HCT116 (cell line): Measurements from ENCODE around the gene ANO2. TPM values are rescaled to one million over a fixed set of nuclear protein-coding genes. Genes with fewer than 3 reads are reported as not detected.

Source experiments
- ATAC-seq: fragments of 200-7000 bp; cut with Tn5 transposase; 2 replicates; pipeline ENCODE4 v1.9.1; 2020; ENCODE audit warnings: mild to moderate bottlenecking, moderate library complexity
- BruUV-seq: library from RNA; stranded (reverse); fragments of 400-500 nt; replicated peaks from 2 replicates; lab custom pipeline; 2021; lab: Mats Ljungman, UMichigan
- CTCF ChIA-PET: fragments of 300-600 bp; sonication (Branson Sonifier 250); formaldehyde crosslinking; loops from one replicate; lab custom pipeline; 2021; ENCODE audit warnings: antibody characterized with exemption; lab: Charles Lee
- POLR2A ChIA-PET: fragments of 300-600, 350-600 bp; sonication (Branson Sonifier 250); formaldehyde crosslinking; loops from one replicate; lab custom pipeline; 2021; ENCODE audit warnings: antibody characterized with exemption; lab: Charles Lee
- RAD21 ChIA-PET, 2 experiments: fragments of 300-600 bp; sonication (Branson Sonifier 250); formaldehyde crosslinking; loops; one replicate each; lab custom pipeline; 2023; ENCODE audit warnings: low total read pairs in 2 of 2; ENCODE audit not compliant: uncharacterized antibody in 2 of 2, unreplicated experiment in 2 of 2, low non-redundant PET in 1 of 2; lab: Charles Lee
- DNase-seq: peaks from one replicate; pipeline ENCODE4 v3.0.0-alpha.2; 2010; ENCODE audit warnings: low read depth, low spot score
- H2AFZ ChIP-seq: fragments of 200-600 bp; shearing (Covaris generic), sonication (generic); 2 replicates; pipeline ENCODE4 v1.6.1; 2017; ENCODE audit warnings: low read depth, mixed run types, mixed read lengths, antibody characterized with exemption, low read length; ENCODE audit not compliant: poor library complexity, severe bottlenecking
- H3K27ac ChIP-seq: 2 replicates; pipeline ENCODE4 v1.5.1; 2012; ENCODE audit warnings: low read depth, low read length
- H3K27me3 ChIP-seq: fragments of 200-600 bp; sonication (generic); 2 replicates; pipeline ENCODE4 v1.6.1; 2016; ENCODE audit warnings: mixed run types, low read length, mixed read lengths; ENCODE audit not compliant: insufficient read depth
- H3K36me3 ChIP-seq, 2 experiments: fragments of 200-500 bp in 1 of 2; fragments of 200-600 bp in 1 of 2; sonication (Bioruptor generic) in 1 of 2; sonication (generic) in 1 of 2; 2 replicates each; pipeline versions ENCODE4 v1.5.1 to v1.6.1; 2014 to 2016; ENCODE audit warnings: low read length in 2 of 2, inconsistent platforms in 1 of 2, mixed read lengths in 1 of 2, mixed run types in 1 of 2; ENCODE audit not compliant: insufficient read depth in 2 of 2, control insufficient read depth in 1 of 2
- H3K4me1 ChIP-seq, 2 experiments: fragments of 200-600 bp in 1 of 2; sonication (generic) in 1 of 2; 2 replicates each; pipeline versions ENCODE4 v1.5.1 to v1.6.1; 2012 to 2017; ENCODE audit warnings: low read length in 2 of 2, inconsistent platforms in 1 of 2, mild to moderate bottlenecking in 1 of 2, mixed read lengths in 1 of 2, mixed run types in 1 of 2, moderate library complexity in 1 of 2; ENCODE audit not compliant: insufficient read depth in 2 of 2, control insufficient read depth in 1 of 2
- H3K4me2 ChIP-seq: fragments of 200-600 bp; sonication (generic); 2 replicates; pipeline ENCODE4 v1.6.1; 2017; ENCODE audit warnings: mixed run types, low read length, mixed read lengths
- H3K4me3 ChIP-seq, 2 experiments: fragments of 200-600 bp in 1 of 2; sonication (generic) in 1 of 2; replicated peaks in 1 of 2; 2 replicates each; pipeline ENCODE4 v1.5.1; 2011 to 2016; ENCODE audit warnings: low read length in 2 of 2, control low read depth in 1 of 2, low read depth in 1 of 2, mild to moderate bottlenecking in 1 of 2, mixed read lengths in 1 of 2, mixed run types in 1 of 2
- H3K79me2 ChIP-seq: fragments of 200-600 bp; sonication (generic); 2 replicates; pipeline ENCODE4 v1.6.1; 2017; ENCODE audit warnings: mild to moderate bottlenecking, mixed run types, low read length, moderate library complexity, mixed read lengths; ENCODE audit not compliant: insufficient read depth
- H3K9ac ChIP-seq: fragments of 200-600 bp; sonication (generic); 2 replicates; pipeline ENCODE4 v1.6.1; 2016; ENCODE audit warnings: low read length, mixed read lengths
- H3K9me2 ChIP-seq: fragments of 200-600 bp; sonication (generic), shearing (Covaris generic); 2 replicates; pipeline ENCODE4 v1.6.1; 2017; ENCODE audit warnings: mixed run types, mild to moderate bottlenecking, moderate library complexity; ENCODE audit not compliant: insufficient read depth
- H3K9me3 ChIP-seq, 2 experiments: fragments of 200-500 bp in 1 of 2; fragments of 200-600 bp in 1 of 2; sonication (Bioruptor generic) in 1 of 2; sonication (generic) in 1 of 2; 2 replicates each; pipeline ENCODE4 v1.6.1; 2014 to 2017; ENCODE audit warnings: low read length in 2 of 2, mixed read lengths in 2 of 2, inconsistent platforms in 1 of 2, low read depth in 1 of 2, mild to moderate bottlenecking in 1 of 2, mixed run types in 1 of 2, moderate library complexity in 1 of 2; ENCODE audit not compliant: control insufficient read depth in 1 of 2, insufficient read depth in 1 of 2
- H4K20me1 ChIP-seq: fragments of 200-600 bp; sonication (generic), shearing (Covaris generic); 2 replicates; pipeline ENCODE4 v1.6.1; 2017; ENCODE audit warnings: mixed run types, mild to moderate bottlenecking, moderate library complexity; ENCODE audit not compliant: insufficient read depth
- ATF3 ChIP-seq: IDR thresholded peaks from 2 replicates; pipeline ENCODE4 v1.6.1; 2012
- CBX3 ChIP-seq: IDR thresholded peaks from 2 replicates; pipeline ENCODE4 v1.6.1; 2012; ENCODE audit warnings: low read depth
- EGR1 ChIP-seq: IDR thresholded peaks from 2 replicates; pipeline ENCODE4 v1.6.1; 2012; ENCODE audit warnings: low read depth
- FOSL1 ChIP-seq: IDR thresholded peaks from 2 replicates; pipeline ENCODE4 v1.6.1; 2012; ENCODE audit warnings: low read depth
- POLR2AphosphoS5 ChIP-seq: IDR thresholded peaks from 2 replicates; pipeline ENCODE4 v1.6.1; 2011; ENCODE audit warnings: mild to moderate bottlenecking, low read depth, low read length, moderate library complexity
- SP1 ChIP-seq: IDR thresholded peaks from 2 replicates; pipeline ENCODE4 v1.6.1; 2012; ENCODE audit warnings: low read depth
- intact Hi-C: fragments of 100-400 bp; cut with micrococcal nuclease; formaldehyde crosslinking; loops from 2 replicates; pipeline ENCODE4 v1.10.0; 2022
- total RNA-seq: library from RNA; stranded (reverse); gene quantifications from one replicate; pipeline ENCODE4 v1.2.1, GENCODE V29; 2021; ENCODE audit not compliant: unreplicated experiment
- TF ChIP-seq, protein P1 (sequence below): IDR thresholded peaks from 2 replicates; pipeline ENCODE4 v1.6.1; 2012; ENCODE audit warnings: low read depth
- TF ChIP-seq, protein P2 (sequence below): IDR thresholded peaks from 2 replicates; pipeline ENCODE4 v1.6.1; 2012
- TF ChIP-seq, protein P3 (sequence below): IDR thresholded peaks from 2 replicates; pipeline ENCODE4 v1.6.1; 2011; ENCODE audit warnings: mild to moderate bottlenecking, low read length, moderate library complexity; ENCODE audit not compliant: insufficient replicate concordance; ENCODE audit errors: extremely low read depth

ANO2 gene
- total RNA-seq, 1 experiment from 2014 or later, result not detected

DNA sequence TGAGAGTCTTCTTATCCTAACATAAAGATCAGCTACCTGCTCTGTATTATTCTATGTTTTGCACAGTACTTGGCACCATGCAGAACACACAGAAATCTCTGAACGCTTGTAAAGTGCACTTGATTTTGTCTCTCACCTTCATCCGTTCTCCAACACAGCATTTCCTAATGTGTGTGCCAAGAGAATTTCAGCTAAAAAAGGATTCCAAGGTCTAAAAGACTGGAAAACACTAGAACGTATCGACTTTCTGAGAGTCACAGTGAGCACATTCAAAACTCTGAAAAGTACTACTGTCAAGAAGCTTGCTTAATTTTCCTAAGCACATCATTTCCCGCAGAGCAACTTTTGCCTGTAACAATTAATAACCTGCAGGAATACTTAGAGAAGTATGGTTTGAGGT is 211.1 kb downstream of the ANO2 start:
- ChIA-PET RAD21 (no interaction called here), POLR2A (no interaction called here), CTCF (interaction anchor here (3.4 kb wide), 1 partner anchor 11 kb away, joined by 12 read pairs; no protein-coding TSS in a partner anchor)
- no peaks in the 10 kb centered on the region for H3K9me2 ChIP-seq
- ATAC-seq, result no peak
- H3K79me2 ChIP-seq, result no peaks in the 10 kb centered on the region
- no peak overlapping the region for H2AFZ ChIP-seq
- H3K4me2 ChIP-seq, result no peak overlapping the region
- no peaks in the 10 kb centered on the region for H3K36me3 ChIP-seq
- no peak overlapping the region for H3K9ac ChIP-seq
- H3K27me3 ChIP-seq, result 0 out of 2 replicates have a peak, but pooled peaks cover 4% of the 10 kb centered on the region
- H3K9me3 ChIP-seq, result no peaks in the 10 kb centered on the region
- TF ChIP-seq FOSL1, result no peak
- no peak for TF ChIP-seq SP1
- TF ChIP-seq, protein P1, sequence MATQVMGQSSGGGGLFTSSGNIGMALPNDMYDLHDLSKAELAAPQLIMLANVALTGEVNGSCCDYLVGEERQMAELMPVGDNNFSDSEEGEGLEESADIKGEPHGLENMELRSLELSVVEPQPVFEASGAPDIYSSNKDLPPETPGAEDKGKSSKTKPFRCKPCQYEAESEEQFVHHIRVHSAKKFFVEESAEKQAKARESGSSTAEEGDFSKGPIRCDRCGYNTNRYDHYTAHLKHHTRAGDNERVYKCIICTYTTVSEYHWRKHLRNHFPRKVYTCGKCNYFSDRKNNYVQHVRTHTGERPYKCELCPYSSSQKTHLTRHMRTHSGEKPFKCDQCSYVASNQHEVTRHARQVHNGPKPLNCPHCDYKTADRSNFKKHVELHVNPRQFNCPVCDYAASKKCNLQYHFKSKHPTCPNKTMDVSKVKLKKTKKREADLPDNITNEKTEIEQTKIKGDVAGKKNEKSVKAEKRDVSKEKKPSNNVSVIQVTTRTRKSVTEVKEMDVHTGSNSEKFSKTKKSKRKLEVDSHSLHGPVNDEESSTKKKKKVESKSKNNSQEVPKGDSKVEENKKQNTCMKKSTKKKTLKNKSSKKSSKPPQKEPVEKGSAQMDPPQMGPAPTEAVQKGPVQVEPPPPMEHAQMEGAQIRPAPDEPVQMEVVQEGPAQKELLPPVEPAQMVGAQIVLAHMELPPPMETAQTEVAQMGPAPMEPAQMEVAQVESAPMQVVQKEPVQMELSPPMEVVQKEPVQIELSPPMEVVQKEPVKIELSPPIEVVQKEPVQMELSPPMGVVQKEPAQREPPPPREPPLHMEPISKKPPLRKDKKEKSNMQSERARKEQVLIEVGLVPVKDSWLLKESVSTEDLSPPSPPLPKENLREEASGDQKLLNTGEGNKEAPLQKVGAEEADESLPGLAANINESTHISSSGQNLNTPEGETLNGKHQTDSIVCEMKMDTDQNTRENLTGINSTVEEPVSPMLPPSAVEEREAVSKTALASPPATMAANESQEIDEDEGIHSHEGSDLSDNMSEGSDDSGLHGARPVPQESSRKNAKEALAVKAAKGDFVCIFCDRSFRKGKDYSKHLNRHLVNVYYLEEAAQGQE, result no peak
- TF ChIP-seq POLR2AphosphoS5, result no peak
- TF ChIP-seq CBX3, result no peak
- TF ChIP-seq EGR1, result no peak
- TF ChIP-seq, protein P2, sequence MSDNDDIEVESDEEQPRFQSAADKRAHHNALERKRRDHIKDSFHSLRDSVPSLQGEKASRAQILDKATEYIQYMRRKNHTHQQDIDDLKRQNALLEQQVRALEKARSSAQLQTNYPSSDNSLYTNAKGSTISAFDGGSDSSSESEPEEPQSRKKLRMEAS, result no peak
- TF ChIP-seq, protein P3, sequence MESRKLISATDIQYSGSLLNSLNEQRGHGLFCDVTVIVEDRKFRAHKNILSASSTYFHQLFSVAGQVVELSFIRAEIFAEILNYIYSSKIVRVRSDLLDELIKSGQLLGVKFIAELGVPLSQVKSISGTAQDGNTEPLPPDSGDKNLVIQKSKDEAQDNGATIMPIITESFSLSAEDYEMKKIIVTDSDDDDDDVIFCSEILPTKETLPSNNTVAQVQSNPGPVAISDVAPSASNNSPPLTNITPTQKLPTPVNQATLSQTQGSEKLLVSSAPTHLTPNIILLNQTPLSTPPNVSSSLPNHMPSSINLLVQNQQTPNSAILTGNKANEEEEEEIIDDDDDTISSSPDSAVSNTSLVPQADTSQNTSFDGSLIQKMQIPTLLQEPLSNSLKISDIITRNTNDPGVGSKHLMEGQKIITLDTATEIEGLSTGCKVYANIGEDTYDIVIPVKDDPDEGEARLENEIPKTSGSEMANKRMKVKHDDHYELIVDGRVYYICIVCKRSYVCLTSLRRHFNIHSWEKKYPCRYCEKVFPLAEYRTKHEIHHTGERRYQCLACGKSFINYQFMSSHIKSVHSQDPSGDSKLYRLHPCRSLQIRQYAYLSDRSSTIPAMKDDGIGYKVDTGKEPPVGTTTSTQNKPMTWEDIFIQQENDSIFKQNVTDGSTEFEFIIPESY, result no peak
- no peak for TF ChIP-seq ATF3
- intact Hi-C loops, result no loop called here
- no peak overlapping the region for H3K27ac ChIP-seq
- no TSS peak for BruUV-seq
- H3K4me1 ChIP-seq, result no peaks in the 10 kb centered on the region
- no peaks in the 10 kb centered on the region for H4K20me1 ChIP-seq
- no peak overlapping the region for H3K4me3 ChIP-seq
- DNase-seq, result no peak
